ENCODE measurements around the gene FILIP1L. TPM values are rescaled to one million over a fixed set of nuclear protein-coding genes. Genes with fewer than 3 reads are reported as not detected.

The FILIP1L gene
- total and polyA plus RNA-seq, 2 of the 8 experiments (the other 6 are each of a cell fraction or from before 2014, with no cell fraction given) = 0.06 to 0.09 TPM

GRCh38 chr3:100163787-100164186 lies 49.5 kb upstream of the FILIP1L start:
- H3K23ac ChIP-seq (ENCODE audit: insufficient read length) = no peak overlapping the region
- H3K27ac ChIP-seq (ENCODE audit: low read depth, low read length) = no peak overlapping the region
- H3K4me3 ChIP-seq (ENCODE audit: extremely low read depth in 1 of 4, insufficient read depth in 2 of 4, low read depth in 3 of 4, low read length in 4 of 4) = no peak overlapping the region
- H3K14ac ChIP-seq (ENCODE audit: insufficient read length) = no peak overlapping the region
- H2AFZ ChIP-seq (ENCODE audit: low read length) = no peak overlapping the region
- no peak overlapping the region for H4K5ac ChIP-seq (ENCODE audit: insufficient read length, low read depth, low read length)
- H2BK12ac ChIP-seq (ENCODE audit: low read depth, low read length) = no peak overlapping the region
- H3K27me3 ChIP-seq (replicated peaks in 1 of 4; ENCODE audit: control insufficient read depth in 3 of 4, extremely low read depth in 1 of 4, insufficient read depth in 3 of 4, low read length in 3 of 4) = no peaks in the 10 kb centered on the region
- ChIA-PET CTCF (ENCODE audit: partially characterized antibody) (interaction anchor here (0.6 to 1.3 kb wide), 3 partner anchors 95 to 320 kb away, joined by 3 to 4 read pairs (median 4); no protein-coding TSS in a partner anchor), POLR2A (ENCODE audit: partially characterized antibody) (no interaction called here)
- no peak for FAIRE-seq
- H3K4ac ChIP-seq (replicated peaks; ENCODE audit: insufficient read length, low read depth, low read length) = no peak overlapping the region
- H3K79me1 ChIP-seq (ENCODE audit: low read depth, low read length) = no peaks in the 10 kb centered on the region
- H2BK20ac ChIP-seq (ENCODE audit: low read length) = no peak overlapping the region
- H4K20me1 ChIP-seq (replicated peaks in 1 of 2; ENCODE audit: control insufficient read depth in 1 of 2, insufficient read depth in 2 of 2, low read length in 2 of 2) = no peaks in the 10 kb centered on the region
- H3K4me1 ChIP-seq (replicated peaks in 1 of 4; ENCODE audit: control insufficient read depth in 3 of 4, insufficient read depth in 4 of 4, low read length in 3 of 4) = no peaks in the 10 kb centered on the region
- H4K91ac ChIP-seq (replicated peaks; ENCODE audit: insufficient read length, low read length) = no peak overlapping the region
- no peak for DNase-seq (ENCODE audit: low read depth in 1 of 2, low spot score in 2 of 2)
- H3K4me2 ChIP-seq (ENCODE audit: insufficient read depth in 1 of 2, low read depth in 2 of 2, low read length in 2 of 2) = no peak overlapping the region
- 89% methylated on average over 2 of the region's 2 CpGs; no CpG with 5 or more reads in 1 of the 2 experiments for WGBS, 2 experiments (ENCODE audit: extremely low coverage in 1 of 2, insufficient coverage in 1 of 2, insufficient read length in 1 of 2, insufficient replicate concordance in 2 of 2, low coverage in 1 of 2, low lambda C conversion rate in 2 of 2, missing lambda C conversion rate in 1 of 2)
- H3K36me3 ChIP-seq (ENCODE audit: control insufficient read depth in 2 of 4, insufficient read depth in 4 of 4, low read length in 3 of 4) = no peaks in the 10 kb centered on the region; a peak in 2 of 8 replicates
- H3K18ac ChIP-seq (ENCODE audit: extremely low read depth, low read length) = no peak overlapping the region
- no peak overlapping the region for H3K9ac ChIP-seq (replicated peaks in 1 of 4; ENCODE audit: extremely low read depth in 1 of 4, low read depth in 3 of 4, low read length in 3 of 4)
- H2AK5ac ChIP-seq (ENCODE audit: low read depth, low read length) = no peak overlapping the region
- H3K9me3 ChIP-seq (ENCODE audit: insufficient read depth in 2 of 2, low read depth in 1 of 2, low read length in 1 of 2) = no peaks in the 10 kb centered on the region
- no peaks in the 10 kb centered on the region for H3K79me2 ChIP-seq (ENCODE audit: control insufficient read depth in 1 of 2, insufficient read depth in 2 of 2, low read length in 2 of 2)
- H2BK15ac ChIP-seq (ENCODE audit: low read length) = no peak overlapping the region
- H2BK120ac ChIP-seq (replicated peaks; ENCODE audit: low read depth, low read length) = no peak overlapping the region
- H3K23me2 ChIP-seq (ENCODE audit: low read depth, low read length) = no peaks in the 10 kb centered on the region
- no peak overlapping the region for H2BK5ac ChIP-seq (ENCODE audit: low read depth, low read length)
- no peak overlapping the region for H3K56ac ChIP-seq (replicated peaks; ENCODE audit: insufficient read length, low read depth, low read length)
- TF ChIP-seq SP1 (IDR thresholded peaks at IDR 0.05; ENCODE audit: low read depth, low read length) (no peak), CBX5 (IDR thresholded peaks at IDR 0.05; ENCODE audit: low read depth, low read length) (no peak), CTCF (IDR thresholded peaks at IDR 0.05; ENCODE audit: control extremely low read depth in 1 of 3, insufficient read depth in 1 of 3, low read depth in 1 of 3, low read length in 3 of 3) (no peak)
- H4K8ac ChIP-seq (ENCODE audit: extremely low read depth, insufficient read depth, low read length) = no peak overlapping the region

Measured in H1 (cell line).